Heart left ventricle (tissue), 13 donors: ENCODE measurements around the gene MARS1.

Experiments
- POLR2A ChIP-seq, 2 donors: fragments of 450-650 bp; IDR thresholded peaks; one replicate each; pipeline ENCODE4 v1.6.1; 2017; ENCODE audit warnings: antibody characterized with exemption in 2 of 2, mild to moderate bottlenecking in 2 of 2, moderate library complexity in 2 of 2
- TF ChIP-seq, protein P1 (sequence below), 12 donors: fragments of 200-600 bp; sonication (generic) in 4 of 12; IDR thresholded peaks; one replicate each; pipeline versions ENCODE4 v1.5.0 to v1.8.0; 2018 to 2022; ENCODE audit warnings: antibody characterized with exemption in 12 of 12, mild to moderate bottlenecking in 5 of 12
- donor health status: ischemic (EF 13 %, LVEDD 7.1; RV severe dilation, severe dysfunction).
- donor health status: DM: no; HTN: yes; CAD: no.
- donor health status: DM: no; HTN: no; CAD: no.
- donor health status: ischemic (EF 25% LVEDD 6.9; RV normal size, moderate dysfunction).
- donor health status: ischemic (EF 25% LVEDD 5.7; RV mildly dilated, moderate dysfunction).
- donor health status: ischemic (EF 35%, LVEDD 5.7; RV mildly dilated, moderate dysfunction).
- donor health status: nonischemic (EF 11% LVEDD 7.7; RV severe dilation, severe dysfunction).
- donor health status: DM: yes; HTN: yes; CAD: no.
- donor health status: PGD.
- donor health status: ischemic (EF 29% LVEDD 5.4; RV normal size, mild dysfunction).
- donor health status: nonischemic (EF 23%, LVEDD 6.1; RV moderate dilation, normal function).

DNA sequence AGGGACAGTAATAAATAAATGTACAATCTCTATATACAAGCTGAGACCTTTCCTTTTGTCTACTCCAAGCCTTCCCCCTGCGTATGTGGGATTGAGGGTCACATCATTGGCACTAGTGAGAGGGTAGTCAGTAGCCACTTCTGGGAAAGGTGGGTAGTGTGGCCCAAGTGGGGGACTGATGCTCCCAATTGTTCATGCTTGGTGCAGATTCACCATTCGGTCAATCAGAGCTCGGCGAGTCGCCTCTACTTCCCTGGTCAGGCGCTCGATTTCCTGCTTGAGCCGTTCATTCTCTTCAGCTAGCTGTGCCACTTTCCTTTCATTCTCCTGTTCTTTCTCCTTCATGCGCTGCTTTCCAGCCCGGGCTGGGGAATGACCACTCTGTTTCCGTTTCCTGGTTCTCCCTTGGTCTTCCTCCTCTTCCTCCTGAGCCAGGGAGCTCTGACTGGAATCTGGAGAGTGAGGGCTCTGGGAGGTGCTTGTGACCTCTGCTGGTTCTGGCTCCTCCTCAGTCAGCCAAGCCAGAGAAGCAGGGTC lies 28.8 kb downstream of the MARS1 start:
- TF ChIP-seq POLR2A (IDR thresholded peaks at IDR 0.05) = no peak
- TF ChIP-seq, protein P1, sequence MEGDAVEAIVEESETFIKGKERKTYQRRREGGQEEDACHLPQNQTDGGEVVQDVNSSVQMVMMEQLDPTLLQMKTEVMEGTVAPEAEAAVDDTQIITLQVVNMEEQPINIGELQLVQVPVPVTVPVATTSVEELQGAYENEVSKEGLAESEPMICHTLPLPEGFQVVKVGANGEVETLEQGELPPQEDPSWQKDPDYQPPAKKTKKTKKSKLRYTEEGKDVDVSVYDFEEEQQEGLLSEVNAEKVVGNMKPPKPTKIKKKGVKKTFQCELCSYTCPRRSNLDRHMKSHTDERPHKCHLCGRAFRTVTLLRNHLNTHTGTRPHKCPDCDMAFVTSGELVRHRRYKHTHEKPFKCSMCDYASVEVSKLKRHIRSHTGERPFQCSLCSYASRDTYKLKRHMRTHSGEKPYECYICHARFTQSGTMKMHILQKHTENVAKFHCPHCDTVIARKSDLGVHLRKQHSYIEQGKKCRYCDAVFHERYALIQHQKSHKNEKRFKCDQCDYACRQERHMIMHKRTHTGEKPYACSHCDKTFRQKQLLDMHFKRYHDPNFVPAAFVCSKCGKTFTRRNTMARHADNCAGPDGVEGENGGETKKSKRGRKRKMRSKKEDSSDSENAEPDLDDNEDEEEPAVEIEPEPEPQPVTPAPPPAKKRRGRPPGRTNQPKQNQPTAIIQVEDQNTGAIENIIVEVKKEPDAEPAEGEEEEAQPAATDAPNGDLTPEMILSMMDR (IDR thresholded peaks at IDR 0.05) = no peak
